ENCODE measurements around the gene PPP1R14C. TPM values are rescaled to one million over a fixed set of nuclear protein-coding genes. Genes with fewer than 3 reads are reported as not detected.
A peak's percentile ranks its signal among the peaks of the same experiment; 100 is the strongest.

Gene PPP1R14C
- polyA plus RNA-seq, 1 donor from 2014 or later = 14.0 TPM

- Histone ChIP-seq H3K9me3 (ENCODE audit: low read length) (no peaks in the 10 kb centered on the region), H3K79me2 (replicated peaks; ENCODE audit: insufficient read depth, low read length) (no peaks in the 10 kb centered on the region), H3K27me3 (ENCODE audit: insufficient read depth, low read depth, low read length) (peaks cover 40% of the 10 kb centered on the region), H4K20me1 (ENCODE audit: insufficient read depth) (no peaks in the 10 kb centered on the region), H2AFZ (ENCODE audit: low read depth, low read length) (no peak overlapping the region), H3K36me3 (ENCODE audit: insufficient read depth, low read length) (no peaks in the 10 kb centered on the region), H3K4me3 (ENCODE audit: low read length) (no peak overlapping the region), H3F3A (ENCODE audit: insufficient read depth, low read length, poor library complexity, severe bottlenecking) (peaks cover 13% of the 10 kb centered on the region), H3K9ac (ENCODE audit: low read length) (no peak overlapping the region), H3K27ac (ENCODE audit: low read length) (no peak overlapping the region), H3K4me2 (ENCODE audit: low read length) (no peak overlapping the region), H3K9me2 (ENCODE audit: insufficient read depth, low read length) (no peaks in the 10 kb centered on the region)
- TF ChIP-seq CTCF (IDR thresholded peaks at IDR 0.05; ENCODE audit: poor library complexity, severe bottlenecking) (no peak), REST (IDR thresholded peaks at IDR 0.05; ENCODE audit: borderline replicate concordance) (no peak), EP300 (conservative IDR thresholded peaks at IDR 0.05; ENCODE audit: poor library complexity, severe bottlenecking) (no peak), SMC3 (conservative IDR thresholded peaks at IDR 0.05; ENCODE audit: poor library complexity) (no peak)
Observed at GRCh38 chr6:150140236-150140969, 2.4 kb upstream of the PPP1R14C start.

- Histone ChIP-seq H3K36me3 (ENCODE audit: insufficient read depth, low read length) (no peaks in the 10 kb centered on the region), H2AFZ (ENCODE audit: low read depth, low read length) (peak overlapping the region; percentile 51), H3K4me2 (ENCODE audit: low read length) (no peak overlapping the region), H3K9me2 (ENCODE audit: insufficient read depth, low read length) (no peaks in the 10 kb centered on the region), H3K9me3 (ENCODE audit: low read length) (no peaks in the 10 kb centered on the region), H3K4me3 (ENCODE audit: low read length) (peak overlapping the region; percentile 87), H3K9ac (ENCODE audit: low read length) (peak overlapping the region; percentile 66), H3F3A (ENCODE audit: insufficient read depth, low read length, poor library complexity, severe bottlenecking) (peaks cover 13% of the 10 kb centered on the region), H3K27me3 (ENCODE audit: insufficient read depth, low read depth, low read length) (peaks cover 55% of the 10 kb centered on the region), H4K20me1 (ENCODE audit: insufficient read depth) (no peaks in the 10 kb centered on the region), H3K27ac (ENCODE audit: low read length) (no peak overlapping the region), H3K79me2 (replicated peaks; ENCODE audit: insufficient read depth, low read length) (no peaks in the 10 kb centered on the region)
- no peak for TF ChIP-seq SMC3 (conservative IDR thresholded peaks at IDR 0.05; ENCODE audit: poor library complexity)
- TF ChIP-seq POLR2AphosphoS5 (IDR thresholded peaks at IDR 0.05) = no peak
- TF ChIP-seq EP300 (conservative IDR thresholded peaks at IDR 0.05; ENCODE audit: poor library complexity, severe bottlenecking) = no peak
- TF ChIP-seq REST (IDR thresholded peaks at IDR 0.05; ENCODE audit: borderline replicate concordance) = no peak
- no peak for TF ChIP-seq MXI1 (conservative IDR thresholded peaks at IDR 0.05; ENCODE audit: poor library complexity, severe bottlenecking)
Observed at GRCh38 chr6:150142097-150142669, 661 bp upstream of the PPP1R14C start.

Data from neural cell (in vitro differentiated cells).